A204.1 (cell line): ENCODE measurements around the gene HEXD.

Experiments used
- FAIRE-seq: peaks from 2 replicates; lab custom pipeline; 2012; peaks lifted over from hg19 to GRCh38; lab: Jason Lieb, UNC

HEXD gene

GRCh38 chr17:82382933-82383255, 35.3 kb upstream of the HEXD start:
- no peak for FAIRE-seq

GRCh38 chr17:82383411-82383810, 34.7 kb upstream of the HEXD start:
- no peak for FAIRE-seq

GRCh38 chr17:82384051-82384729, 34.0 kb upstream of the HEXD start:
- FAIRE-seq = no peak

- FAIRE-seq = no peak
Measured at GRCh38 chr17:82384730-82385481, 33.2 kb upstream of the HEXD start.

- no peak for FAIRE-seq
Measured at GRCh38 chr17:82385559-82386254, 32.4 kb upstream of the HEXD start.

- no peak for FAIRE-seq
Measured at GRCh38 chr17:82386255-82386831, 31.8 kb upstream of the HEXD start.

- no peak for FAIRE-seq
Measured at GRCh38 chr17:82386881-82387704, 31.1 kb upstream of the HEXD start.

GRCh38 chr17:82387705-82388106, 30.4 kb upstream of the HEXD start:
- no peak for FAIRE-seq

- FAIRE-seq = no peak
Measured at GRCh38 chr17:82388223-82388921, 29.8 kb upstream of the HEXD start.

GRCh38 chr17:82388922-82389283, 29.2 kb upstream of the HEXD start:
- no peak for FAIRE-seq

- no peak for FAIRE-seq
Measured at GRCh38 chr17:82389379-82389778, 28.8 kb upstream of the HEXD start.

- no peak for FAIRE-seq
Measured at GRCh38 chr17:82390015-82390859, 27.9 kb upstream of the HEXD start.

- FAIRE-seq = no peak
Measured at GRCh38 chr17:82390860-82391435, 27.2 kb upstream of the HEXD start.

- FAIRE-seq = no peak
Measured at GRCh38 chr17:82391496-82392066, 26.6 kb upstream of the HEXD start.

- no peak for FAIRE-seq
Measured at GRCh38 chr17:82392209-82392920, 25.8 kb upstream of the HEXD start.

- no peak for FAIRE-seq
Measured at GRCh38 chr17:82392941-82393340, 25.2 kb upstream of the HEXD start.

- FAIRE-seq = no peak
Measured at GRCh38 chr17:82394278-82394677, 23.9 kb upstream of the HEXD start.

GRCh38 chr17:82396601-82397435, 21.3 kb upstream of the HEXD start:
- no peak for FAIRE-seq
